HEK293 (cell line): Measurements from ENCODE around the gene CACYBP.

Source experiments
- CTCF ChIP-seq: fragments of 450-650 bp; formaldehyde crosslinking; IDR thresholded peaks from 2 replicates; pipeline ENCODE4 v1.5.1; 2016; ENCODE audit warnings: missing biosample characterization, missing genetic modification characterization
- GLI4 ChIP-seq: fragments of 450-650 bp; formaldehyde crosslinking; IDR thresholded peaks from 2 replicates; pipeline ENCODE4 v1.5.1; 2016; ENCODE audit warnings: missing biosample characterization, missing genetic modification characterization
- HOXC10 ChIP-seq: sonication (generic); formaldehyde crosslinking; IDR thresholded peaks from 2 replicates; pipeline ENCODE4 v1.8.1; 2023; ENCODE audit warnings: mild to moderate bottlenecking, missing genetic modification reagents
- KLF8 ChIP-seq: fragments of 450-650 bp; formaldehyde crosslinking; IDR thresholded peaks from 2 replicates; pipeline ENCODE4 v1.5.1; 2016; ENCODE audit warnings: missing biosample characterization, missing genetic modification characterization
- ZNF558 ChIP-seq: fragments of 450-650 bp; formaldehyde crosslinking; IDR thresholded peaks from 2 replicates; pipeline ENCODE4 v1.5.1; 2016; ENCODE audit warnings: missing biosample characterization, missing genetic modification characterization
- ZNF707 ChIP-seq: fragments of 450-650 bp; formaldehyde crosslinking; IDR thresholded peaks from 2 replicates; pipeline ENCODE4 v1.5.1; 2016; ENCODE audit warnings: missing biosample characterization, missing genetic modification characterization

GRCh38 chr1:175033953-175034352, 34.2 kb downstream of the CACYBP start:
- TF ChIP-seq GLI4 (tag by site-specific recombination) = no peak
- TF ChIP-seq ZNF558 (tag by site-specific recombination) = no peak
- TF ChIP-seq KLF8 (tag by site-specific recombination) = no peak
- TF ChIP-seq HOXC10 (CRISPR knock-in tag) = no peak
- no peak for TF ChIP-seq CTCF (tag by site-specific recombination)
- no peak for TF ChIP-seq ZNF707 (tag by site-specific recombination)
